NCI-H187 (cell line): ENCODE data around the gene ARAF.
"Not testable (repeated sequence)": the region's sequence is repeated elsewhere in the genome, so short reads cannot be mapped to it uniquely, and the experiment has no call there.

ENCODE experiments used
- DNase-seq, 2 experiments: peaks; one replicate each; lab custom pipeline; 2025; lab: John Stamatoyannopoulos, UW

The ARAF gene

GRCh38 chrX:47560934-47561658, at the start of gene ARAF:
ARAF (plus strand) TSS chrX:47561205; CDS start chrX:47562968, 1,763 bp downstream.
- DNase-seq = peak; percentile 88 to 93

- DNase-seq = not testable (repeated sequence)
Measured at GRCh38 chrX:47512383-47512782, 48.6 kb upstream of the ARAF start.

GRCh38 chrX:47513034-47513965, 47.7 kb upstream of the ARAF start:
- DNase-seq = not testable (repeated sequence)

DNA sequence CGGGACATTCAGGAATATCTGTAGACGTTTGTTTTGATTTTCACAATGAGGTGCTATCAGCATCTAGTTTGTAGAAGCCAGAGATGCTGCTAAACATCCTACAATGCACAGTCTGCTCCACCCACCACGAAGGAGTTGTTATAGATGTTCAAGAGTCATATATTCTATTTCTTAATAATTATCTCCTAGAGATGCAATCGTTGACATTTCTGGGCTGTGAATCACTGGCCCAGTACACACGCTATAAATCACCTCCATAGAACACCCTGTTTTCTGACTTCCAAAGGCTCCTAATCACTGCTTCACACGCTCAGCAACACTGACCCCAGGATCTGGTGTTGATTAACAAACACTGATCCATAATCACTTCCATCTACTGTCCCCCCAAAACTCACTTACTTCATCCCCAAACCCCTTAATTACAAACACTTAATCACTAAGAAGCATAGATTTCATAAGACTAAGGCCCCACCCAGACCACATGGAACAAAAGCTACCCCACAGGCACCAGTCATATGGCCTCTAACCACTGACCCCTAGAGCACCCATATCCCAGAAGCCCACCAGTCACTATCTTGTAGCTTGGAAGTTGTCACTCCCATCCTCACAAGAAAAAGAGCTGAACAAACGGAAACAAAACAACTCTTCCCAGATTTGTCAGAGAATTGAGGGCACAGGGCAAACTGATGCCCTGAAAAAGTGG, 46.3 kb upstream of the ARAF start:
- DNase-seq = no peak

- DNase-seq = no peak
Measured at GRCh38 chrX:47515941-47516665, 44.9 kb upstream of the ARAF start.

- DNase-seq = no peak
Measured at GRCh38 chrX:47518144-47518543, 42.9 kb upstream of the ARAF start.

DNA sequence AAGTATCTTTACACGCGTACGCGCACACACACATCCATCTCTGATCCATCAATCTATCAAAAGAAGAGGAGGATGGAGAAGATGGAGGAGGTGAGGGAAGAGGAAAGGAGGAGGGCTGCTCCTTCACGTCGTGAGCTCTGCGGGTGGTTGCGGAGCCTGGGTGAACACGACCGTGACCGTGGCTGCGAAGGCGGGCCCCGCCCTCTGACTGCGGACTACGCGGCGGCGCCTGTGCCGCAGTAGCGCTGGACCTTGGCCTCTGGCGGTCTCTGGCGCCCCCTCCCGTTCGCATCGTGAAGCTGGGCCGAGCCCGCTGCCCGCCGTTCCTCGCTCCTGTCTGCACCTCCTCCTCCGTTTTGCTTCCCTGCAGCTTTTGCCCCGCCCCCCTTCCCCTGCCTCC, 37.7 kb upstream of the ARAF start:
- DNase-seq = peak; percentile 34 to 54

DNA sequence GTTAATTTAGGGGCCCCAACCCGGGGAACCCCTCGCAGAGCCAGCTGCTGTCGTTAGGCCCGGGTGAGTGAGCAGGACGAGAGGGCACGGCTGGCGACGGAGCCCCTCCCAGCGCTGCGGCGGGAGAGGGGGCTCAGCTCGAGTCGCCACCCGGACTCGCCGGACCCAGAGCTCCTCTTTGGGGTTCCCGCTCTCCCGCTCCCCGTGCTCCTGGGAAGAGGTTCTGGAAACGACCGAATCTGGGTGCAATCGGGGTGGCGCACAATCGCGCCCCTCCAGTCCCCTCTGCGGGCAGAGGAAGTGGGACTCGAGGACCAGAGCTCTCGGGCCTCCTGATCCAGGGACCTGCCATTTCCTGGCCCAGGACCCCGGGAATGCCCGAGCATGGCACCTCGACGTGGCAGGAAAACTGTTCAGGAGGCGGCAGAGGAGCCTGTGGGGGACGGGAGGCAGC, 37.3 kb upstream of the ARAF start:
- no peak for DNase-seq

GRCh38 chrX:47529548-47529947, 31.5 kb upstream of the ARAF start:
- no peak for DNase-seq

GRCh38 chrX:47530049-47530448, 31.0 kb upstream of the ARAF start:
- DNase-seq = no peak

GRCh38 chrX:47539860-47540259, 21.1 kb upstream of the ARAF start:
- DNase-seq = no peak

DNA sequence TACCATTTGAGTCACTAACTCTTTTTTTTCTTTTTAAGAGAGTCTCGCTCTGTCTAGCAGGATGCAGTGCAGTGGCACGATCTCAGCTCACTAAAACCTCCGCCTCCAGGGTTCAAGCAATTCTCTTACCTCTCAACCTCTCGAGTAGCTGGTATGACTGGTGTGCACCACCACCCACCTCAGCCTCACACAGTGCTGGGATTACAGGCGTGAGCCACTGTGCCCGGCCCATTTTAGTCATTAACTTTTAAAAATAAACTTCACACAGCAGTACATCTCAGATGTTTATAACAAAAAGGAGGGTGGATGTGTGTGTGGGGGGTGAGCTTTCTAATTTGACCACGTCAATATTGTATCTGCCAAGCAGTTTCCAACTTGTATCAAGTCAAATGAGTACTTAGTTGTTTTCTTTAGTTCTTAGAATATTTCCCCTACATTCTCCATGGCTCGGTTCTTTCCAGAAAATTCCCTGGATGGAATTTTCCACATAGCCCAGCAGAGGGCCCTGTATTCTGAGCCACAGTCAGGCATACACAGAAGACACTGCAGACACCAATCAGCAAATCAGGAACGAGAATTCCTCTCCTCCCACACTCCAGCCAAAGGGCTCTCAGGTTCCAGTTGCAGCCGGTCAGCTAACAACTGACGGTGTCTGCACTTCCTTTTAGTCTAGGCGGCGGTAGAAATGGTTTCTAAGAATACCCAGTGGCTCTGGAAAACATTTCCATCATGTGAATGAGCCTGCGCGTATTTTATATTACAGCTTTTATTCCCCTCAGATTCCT, 20.1 kb upstream of the ARAF start:
- peak; percentile 38 to 42 for DNase-seq

- DNase-seq = no peak
Measured at GRCh38 chrX:47543496-47543895, 17.5 kb upstream of the ARAF start.

DNA sequence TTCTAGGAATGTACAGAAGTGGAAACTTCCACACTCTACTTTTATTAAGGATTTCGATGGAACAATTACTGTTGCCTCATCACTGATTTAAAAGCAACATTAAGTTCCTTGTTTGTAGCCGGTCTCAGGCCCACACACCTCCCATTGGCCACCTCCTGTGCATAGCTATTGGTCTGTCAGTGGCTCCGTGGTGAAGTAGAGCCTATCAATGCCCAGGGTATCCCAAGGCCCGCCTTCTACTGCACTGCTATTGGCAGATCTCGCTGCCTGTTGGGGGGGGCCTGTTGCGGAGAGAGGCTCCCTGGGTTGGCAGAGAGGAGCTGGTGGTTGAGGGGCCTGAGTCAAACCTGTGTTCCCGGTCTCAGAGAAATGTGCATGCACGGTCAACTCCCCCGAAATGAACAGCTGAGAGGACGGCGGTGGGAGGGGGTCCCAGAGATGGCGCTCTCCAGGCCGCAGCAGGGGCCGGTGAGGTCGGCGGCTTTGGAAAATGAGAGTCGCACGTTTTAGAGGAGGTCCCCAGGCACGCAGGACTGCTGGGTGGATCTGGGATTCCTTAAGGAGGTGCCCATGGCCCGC, 4.9 kb upstream of the ARAF start:
- no peak for DNase-seq

GRCh38 chrX:47558436-47558835, 2.6 kb upstream of the ARAF start:
- DNase-seq = no peak

DNA sequence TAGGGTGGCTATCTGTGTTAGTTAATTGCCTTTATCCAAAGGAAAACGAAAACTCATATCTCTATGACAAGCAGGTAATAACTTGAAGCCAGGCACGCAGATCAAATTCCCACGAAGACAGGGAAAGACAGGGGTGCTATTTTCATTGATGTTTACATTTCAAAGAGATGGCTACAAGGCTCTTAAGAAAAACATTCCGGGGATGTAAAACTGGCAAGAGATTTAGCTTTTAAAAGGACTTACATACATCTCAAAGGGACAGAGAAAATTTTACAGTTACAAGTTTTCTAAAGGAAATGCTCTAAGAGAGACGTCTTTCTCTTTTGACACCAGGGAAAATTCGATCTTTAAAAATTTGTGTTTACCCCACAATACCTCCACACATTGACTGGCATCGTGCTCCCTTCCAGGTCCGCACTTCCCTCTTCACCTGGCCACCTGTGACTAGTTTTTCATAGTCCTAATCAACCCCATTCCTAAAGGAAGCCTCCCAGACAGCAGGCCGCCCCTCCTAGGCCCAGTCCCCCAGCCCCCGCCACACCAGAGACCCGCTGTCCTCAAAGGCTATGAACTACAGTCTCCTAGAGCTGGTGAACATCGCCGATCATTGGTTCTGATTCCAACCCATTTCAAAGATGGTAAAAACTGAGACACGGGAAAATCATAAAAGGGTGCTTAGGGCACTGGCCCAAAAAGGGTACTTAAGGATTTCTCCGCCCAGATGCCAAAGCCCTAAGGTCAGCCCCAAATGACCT, 649 bp upstream of the ARAF start:
- no peak for DNase-seq

DNA sequence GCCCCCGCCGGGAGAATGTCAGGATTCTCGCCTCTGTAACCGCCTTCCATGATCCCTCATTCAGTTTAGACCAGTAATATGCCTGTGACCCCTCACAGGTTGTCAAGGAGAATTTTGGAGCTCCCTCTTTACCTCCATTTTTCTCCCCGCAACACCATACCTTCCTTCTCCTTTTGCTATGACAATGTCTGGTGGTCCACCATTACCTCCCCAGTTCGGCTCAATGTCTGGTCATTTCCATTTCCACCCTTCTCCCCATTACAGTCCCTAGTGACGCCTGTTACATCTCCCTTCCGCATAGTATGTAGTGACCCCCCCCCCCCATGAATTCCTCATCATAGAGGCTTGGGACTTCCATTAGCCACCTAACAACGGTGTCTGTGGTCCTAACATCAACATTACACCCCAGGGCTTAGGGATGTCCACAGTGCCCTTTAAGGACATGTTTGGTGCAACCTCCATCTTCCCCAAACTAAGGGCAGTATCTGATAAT, 700 bp downstream of the ARAF start:
- DNase-seq = no peak

DNA sequence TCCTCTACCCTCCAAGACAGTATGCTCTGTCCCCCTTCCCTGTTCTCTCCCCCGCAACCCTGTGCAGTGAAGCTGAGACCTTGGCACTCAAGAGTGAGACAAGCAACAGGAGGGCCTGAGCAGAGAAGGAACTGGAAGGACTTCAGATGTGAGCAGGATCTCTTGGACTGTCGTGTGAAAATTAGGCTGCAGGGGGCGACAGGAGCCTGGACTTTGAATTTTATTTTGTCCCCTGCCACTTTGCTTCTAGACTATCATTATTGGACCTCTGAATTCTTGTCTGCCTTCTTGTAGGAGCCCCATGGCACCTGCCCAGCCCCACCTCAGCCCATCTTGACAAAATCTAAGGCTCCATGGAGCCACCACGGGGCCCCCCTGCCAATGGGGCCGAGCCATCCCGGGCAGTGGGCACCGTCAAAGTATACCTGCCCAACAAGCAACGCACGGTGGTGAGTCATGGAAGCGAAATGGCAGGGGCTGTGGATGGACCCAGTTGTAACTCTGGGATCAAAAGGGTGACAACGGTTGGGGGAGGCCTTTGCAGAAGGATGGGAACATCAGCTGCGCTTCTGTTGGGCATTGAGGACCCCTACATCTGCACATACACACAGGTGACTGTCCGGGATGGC, 1.7 kb downstream of the ARAF start:
- no peak for DNase-seq

DNA sequence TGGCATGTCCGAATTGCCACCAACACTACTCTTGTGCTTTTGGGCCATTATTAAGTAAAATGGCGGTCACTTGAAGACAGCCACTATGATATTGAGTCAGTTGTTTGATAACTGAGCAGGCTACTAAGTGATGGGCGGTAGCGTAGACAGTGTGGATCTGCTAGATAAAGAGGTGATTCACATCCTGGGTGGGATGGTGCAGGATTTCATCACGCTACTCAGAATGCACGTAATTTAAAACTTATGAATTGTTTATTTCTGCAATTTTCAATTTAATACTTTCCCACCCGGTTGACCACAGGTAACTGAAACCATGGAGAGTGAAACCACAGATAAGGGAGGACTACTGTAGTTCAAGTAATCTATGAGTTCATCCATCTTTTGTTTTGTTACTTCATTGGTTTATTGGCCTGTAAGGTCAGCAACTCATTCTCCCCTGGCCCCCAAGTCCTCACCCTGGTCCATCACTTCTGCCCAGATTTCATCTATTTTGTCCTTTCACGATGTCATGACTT, 2.9 kb downstream of the ARAF start:
- DNase-seq = no peak
